Suprapubic skin (tissue), 4 donors: Measurements from ENCODE around the gene GRIA4.

Experiments
- CTCF ChIP-seq, 2 donors: fragments of 200-600 bp in 1 of 2; fragments of 450-650 bp in 1 of 2; sonication (generic) in 1 of 2; IDR thresholded peaks; one replicate each; pipeline ENCODE4 v1.5.1; 2016 to 2019; ENCODE audit warnings: antibody characterized with exemption in 2 of 2, mild to moderate bottlenecking in 1 of 2, moderate library complexity in 1 of 2
- EP300 ChIP-seq: sonication (generic); formaldehyde crosslinking; IDR thresholded peaks from one replicate; pipeline ENCODE4 v1.6.1; 2017; ENCODE audit warnings: antibody characterized with exemption
- POLR2A ChIP-seq, 2 donors: fragments of 450-650 bp; IDR thresholded peaks; one replicate each; pipeline ENCODE4 v1.6.1; 2017; ENCODE audit warnings: antibody characterized with exemption in 2 of 2, mild to moderate bottlenecking in 2 of 2, moderate library complexity in 2 of 2
- POLR2AphosphoS5 ChIP-seq, 3 donors: sonication (generic); formaldehyde crosslinking; IDR thresholded peaks; one replicate each; pipeline ENCODE4 v1.6.1; 2017; ENCODE audit warnings: antibody characterized with exemption in 3 of 3

- no peak for TF ChIP-seq CTCF (IDR thresholded peaks at IDR 0.05)
- no peak for TF ChIP-seq POLR2A (IDR thresholded peaks at IDR 0.05)
- TF ChIP-seq POLR2AphosphoS5 (IDR thresholded peaks at IDR 0.05) = no peak
- no peak for TF ChIP-seq EP300
These were observed 289.9 kb downstream of the GRIA4 start for GRCh38 chr11:105899772-105900171.
